Measurements from ENCODE around the gene NKAIN4.

GRCh38 chr20:63196768-63197470 is 57.3 kb downstream of the NKAIN4 start:
- TF ChIP-seq POLR2AphosphoS5 (IDR thresholded peaks at IDR 0.05; ENCODE audit: borderline replicate concordance, low read depth, low read length) = no peak
- TF ChIP-seq EZH2 (IDR thresholded peaks at IDR 0.05) = no peak
